Sigmoid colon (tissue), 4 donors: ENCODE results near the gene SUCO.

Experiments
- CTCF ChIP-seq, 4 experiments: fragments of 450-650 bp in 3 of 4; fragments of 200-600 bp in 1 of 4; IDR thresholded peaks; one replicate each; pipeline ENCODE4 v1.5.1; 2016 to 2019; ENCODE audit warnings: antibody characterized with exemption in 4 of 4, mild to moderate bottlenecking in 3 of 4, moderate library complexity in 2 of 4
- EP300 ChIP-seq, 4 donors: sonication (generic); formaldehyde crosslinking; IDR thresholded peaks; one replicate each; pipeline ENCODE4 v1.6.1; 2017; ENCODE audit warnings: antibody characterized with exemption in 4 of 4
- POLR2A ChIP-seq, 2 donors: fragments of 450-650 bp; IDR thresholded peaks; one replicate each; pipeline ENCODE4 v1.6.1; 2016; ENCODE audit warnings: antibody characterized with exemption in 2 of 2, mild to moderate bottlenecking in 2 of 2, moderate library complexity in 2 of 2
- POLR2AphosphoS5 ChIP-seq, 4 donors: sonication (generic); formaldehyde crosslinking; IDR thresholded peaks; one replicate each; pipeline ENCODE4 v1.6.1; 2017; ENCODE audit warnings: antibody characterized with exemption in 4 of 4

- TF ChIP-seq EP300 (IDR thresholded peaks at IDR 0.05) (no peak), CTCF (IDR thresholded peaks at IDR 0.05) (no peak), POLR2AphosphoS5 (IDR thresholded peaks at IDR 0.05) (no peak), POLR2A (IDR thresholded peaks at IDR 0.05) (no peak)
Measured at GRCh38 chr1:172498857-172499256, 34.1 kb upstream of the SUCO start.
